GM23248 (cell line): ENCODE data around the gene ZNF438. TPM values are rescaled to one million over a fixed set of nuclear protein-coding genes. Genes with fewer than 3 reads are reported as not detected.

Experiments used
- DNase-seq: peaks from one replicate; pipeline ENCODE4 v3.0.0-alpha.2; 2015
- H2AFZ ChIP-seq: fragments of 200-600 bp; sonication (generic); 2 replicates; pipeline ENCODE4 v1.6.1; 2016; ENCODE audit warnings: antibody characterized with exemption
- H3F3A ChIP-seq: fragments of 200-600 bp; sonication (generic); 2 replicates; pipeline ENCODE4 v1.6.1; 2016; ENCODE audit warnings: mild to moderate bottlenecking, antibody characterized with exemption, mixed run types; ENCODE audit not compliant: insufficient read depth
- H3K27ac ChIP-seq: fragments of 200-600 bp; sonication (generic); 2 replicates; pipeline ENCODE4 v1.5.1; 2016; ENCODE audit warnings: mild to moderate bottlenecking
- H3K27me3 ChIP-seq: fragments of 200-600 bp; sonication (generic); replicated peaks from 2 replicates; pipeline ENCODE4 v1.6.1; 2016; ENCODE audit warnings: mild to moderate bottlenecking; ENCODE audit not compliant: insufficient read depth
- H3K36me3 ChIP-seq: fragments of 200-600 bp; sonication (generic); 2 replicates; pipeline ENCODE4 v1.6.1; 2016; ENCODE audit warnings: low read depth, mild to moderate bottlenecking
- H3K4me1 ChIP-seq: fragments of 200-600 bp; sonication (generic); 2 replicates; pipeline ENCODE4 v1.6.1; 2016; ENCODE audit warnings: mild to moderate bottlenecking; ENCODE audit not compliant: insufficient read depth
- H3K4me2 ChIP-seq: fragments of 200-600 bp; sonication (generic); one replicate; pipeline ENCODE4 v1.6.1; 2016; ENCODE audit warnings: mild to moderate bottlenecking; ENCODE audit not compliant: unreplicated experiment
- H3K4me3 ChIP-seq: fragments of 200-600 bp; sonication (generic); 2 replicates; pipeline ENCODE4 v1.5.1; 2016; ENCODE audit warnings: mild to moderate bottlenecking
- H3K79me2 ChIP-seq: fragments of 200-600 bp; sonication (generic); 2 replicates; pipeline ENCODE4 v1.6.1; 2016; ENCODE audit warnings: mild to moderate bottlenecking; ENCODE audit not compliant: insufficient read depth
- H3K9ac ChIP-seq: fragments of 200-600 bp; sonication (generic); 2 replicates; pipeline ENCODE4 v1.6.1; 2016; ENCODE audit warnings: mild to moderate bottlenecking
- H3K9me2 ChIP-seq: fragments of 200-600 bp; sonication (generic); 2 replicates; pipeline ENCODE4 v1.6.1; 2016; ENCODE audit warnings: mixed run types, mild to moderate bottlenecking, moderate library complexity; ENCODE audit not compliant: insufficient read depth
- H3K9me3 ChIP-seq: fragments of 200-600 bp; sonication (generic); one replicate; pipeline ENCODE4 v1.6.1; 2017; ENCODE audit warnings: low read depth
- H4K20me1 ChIP-seq: fragments of 200-600 bp; sonication (generic); 2 replicates; pipeline ENCODE4 v1.6.0; 2016; ENCODE audit not compliant: insufficient read depth
- EZH2 ChIP-seq: fragments of 200-600 bp; sonication (generic); IDR thresholded peaks from 2 replicates; pipeline ENCODE4 v1.6.1; 2018; ENCODE audit warnings: antibody characterized with exemption, mild to moderate bottlenecking; ENCODE audit not compliant: insufficient read depth, poor library complexity, severe bottlenecking
- EZH2phosphoT487 ChIP-seq: fragments of 200-600 bp; sonication (generic); IDR thresholded peaks from 2 replicates; pipeline ENCODE4 v1.6.1; 2018; ENCODE audit warnings: antibody characterized with exemption, moderate library complexity, mild to moderate bottlenecking, low read depth; ENCODE audit not compliant: insufficient read depth
- WGBS, 2 experiments: methylation state at CpG; one replicate each; pipeline ENCODE4 v1.1.6; 2015 to 2017; ENCODE audit warnings: low lambda C conversion rate in 2 of 2, low coverage in 1 of 2; ENCODE audit errors: missing lambda C conversion rate in 2 of 2; 5-methylcytosine and 5-hydroxymethylcytosine counted together
- in situ Hi-C: fragments of 300-500 bp; cut with MboI; formaldehyde crosslinking; loops from 2 replicates; pipeline ENCODE4 v1.15.0; 2020
- polyA plus RNA-seq: library from polyadenylated mRNA; unstranded; fragments of >200 nt; fragmentation: Nextera tagmentation; extraction: Ambion mirVana; gene quantifications from 2 replicates; pipeline ENCODE4 v1.2.1, GENCODE V29; 2016
- total RNA-seq: library from RNA; depleted of rRNA; stranded (reverse); fragments of >200 nt; shearing (Covaris generic); gene quantifications from 2 replicates; pipeline ENCODE4 v1.2.3, GENCODE V29; 2014

Gene ZNF438
- total and polyA plus RNA-seq, 2 experiments from 2014 or later: 2.9 to 4.1 TPM

- 86 to 87% methylated on average over 4 of the region's 4 CpGs for WGBS, 2 experiments
- no peaks in the 10 kb centered on the region for H3K36me3 ChIP-seq
- H3K27me3 ChIP-seq: no peaks in the 10 kb centered on the region
- H3K9me3 ChIP-seq: no peaks in the 10 kb centered on the region
- peaks cover 26% of the 10 kb centered on the region for H3F3A ChIP-seq
- no peak overlapping the region for H3K9ac ChIP-seq
- no peaks in the 10 kb centered on the region for H3K79me2 ChIP-seq
- H3K9me2 ChIP-seq: no peaks in the 10 kb centered on the region
- TF ChIP-seq EZH2: no peak
- no peak for TF ChIP-seq EZH2phosphoT487
- H3K4me1 ChIP-seq: peaks cover 29% of the 10 kb centered on the region
- in situ Hi-C loops: no loop called here
- no peaks in the 10 kb centered on the region for H4K20me1 ChIP-seq
- no peak overlapping the region for H3K27ac ChIP-seq
- DNase-seq: no peak
- no peak overlapping the region for H3K4me2 ChIP-seq
- no peak overlapping the region for H2AFZ ChIP-seq
- H3K4me3 ChIP-seq: no peak overlapping the region
Observed at GRCh38 chr10:31036209-31036608, 4.5 kb upstream of the ZNF438 start.

- Histone ChIP-seq H3K36me3 (no peaks in the 10 kb centered on the region), H3K9ac (no peak overlapping the region), H3K4me1 (peaks cover 38% of the 10 kb centered on the region), H3K9me2 (no peaks in the 10 kb centered on the region), H3K27me3 (no peaks in the 10 kb centered on the region), H3F3A (peaks cover 35% of the 10 kb centered on the region), H3K4me2 (peak overlapping the region; percentile 40), H3K9me3 (no peaks in the 10 kb centered on the region), H2AFZ (no peak overlapping the region), H3K4me3 (no peak overlapping the region), H3K79me2 (no peaks in the 10 kb centered on the region), H3K27ac (no peak overlapping the region), H4K20me1 (no peaks in the 10 kb centered on the region)
- 93 to 95% methylated on average over 1 of the region's 1 CpG for WGBS, 2 experiments
- in situ Hi-C loops: no loop called here
- TF ChIP-seq EZH2phosphoT487 (no peak), EZH2 (no peak)
- no peak for DNase-seq
Observed at GRCh38 chr10:31035266-31035798, 3.7 kb upstream of the ZNF438 start.

GRCh38 chr10:31034098-31034909, 2.6 kb upstream of the ZNF438 start:
- Histone ChIP-seq H3F3A (peaks cover 38% of the 10 kb centered on the region), H3K9ac (peak overlapping the region; percentile 28; the same call in 1 of the 2 replicates), H3K9me3 (no peaks in the 10 kb centered on the region), H3K27ac (peak overlapping the region; percentile 76), H3K4me3 (peak overlapping the region; percentile 36), H3K9me2 (no peaks in the 10 kb centered on the region), H3K79me2 (no peaks in the 10 kb centered on the region), H3K4me2 (peak overlapping the region; percentile 42), H2AFZ (peak overlapping the region; percentile 50), H4K20me1 (no peaks in the 10 kb centered on the region), H3K4me1 (peaks cover 42% of the 10 kb centered on the region), H3K27me3 (no peaks in the 10 kb centered on the region), H3K36me3 (no peaks in the 10 kb centered on the region)
- TF ChIP-seq EZH2: no peak
- no peak for TF ChIP-seq EZH2phosphoT487
- peak; percentile 93 for DNase-seq
- in situ Hi-C loops: no loop called here
- 27 to 30% methylated on average over 2 of the region's 2 CpGs for WGBS, 2 experiments

GRCh38 chr10:31033147-31033546, 1.5 kb upstream of the ZNF438 start:
- Histone ChIP-seq H3K4me2 (peak overlapping the region; percentile 97), H3K79me2 (no peaks in the 10 kb centered on the region), H3K27me3 (no peaks in the 10 kb centered on the region), H3K36me3 (no peaks in the 10 kb centered on the region), H3K4me1 (peaks cover 42% of the 10 kb centered on the region), H2AFZ (peak overlapping the region; percentile 84), H3K9me3 (no peaks in the 10 kb centered on the region), H3K9ac (peak overlapping the region; percentile 97; the same call in 1 of the 2 replicates), H4K20me1 (no peaks in the 10 kb centered on the region), H3K9me2 (no peaks in the 10 kb centered on the region), H3K27ac (peak overlapping the region; percentile 76; the same call in 1 of the 2 replicates), H3K4me3 (0 out of 2 replicates have a peak overlapping the region, but pooled peaks have one; percentile 83), H3F3A (peaks cover 38% of the 10 kb centered on the region)
- TF ChIP-seq EZH2phosphoT487: no peak
- no peak for TF ChIP-seq EZH2
- WGBS, 2 experiments: 31 to 44% methylated on average over 6 of the region's 6 CpGs
- in situ Hi-C loops: no loop called here
- DNase-seq: peak; percentile 16
